Fibroblast of lung (primary cell): ENCODE results near the gene ST13.

Experiments used
- EZH2 ChIP-seq: IDR thresholded peaks from 2 replicates; pipeline ENCODE4 v1.5.1; 2012; ENCODE audit warnings: low read length, control low read depth, mild to moderate bottlenecking; ENCODE audit errors: missing control alignments
- TF ChIP-seq, protein P1 (sequence below), 2 donors: IDR thresholded peaks in 1 of 2; conservative IDR thresholded peaks in 1 of 2; 1 replicate in 1 of 2; 2 replicates in 1 of 2; pipeline ENCODE4 v1.5.1; 2011 to 2012; ENCODE audit warnings: low read length in 2 of 2, control low read depth in 1 of 2, inconsistent platforms in 1 of 2, low read depth in 1 of 2, mild to moderate bottlenecking in 1 of 2

DNA sequence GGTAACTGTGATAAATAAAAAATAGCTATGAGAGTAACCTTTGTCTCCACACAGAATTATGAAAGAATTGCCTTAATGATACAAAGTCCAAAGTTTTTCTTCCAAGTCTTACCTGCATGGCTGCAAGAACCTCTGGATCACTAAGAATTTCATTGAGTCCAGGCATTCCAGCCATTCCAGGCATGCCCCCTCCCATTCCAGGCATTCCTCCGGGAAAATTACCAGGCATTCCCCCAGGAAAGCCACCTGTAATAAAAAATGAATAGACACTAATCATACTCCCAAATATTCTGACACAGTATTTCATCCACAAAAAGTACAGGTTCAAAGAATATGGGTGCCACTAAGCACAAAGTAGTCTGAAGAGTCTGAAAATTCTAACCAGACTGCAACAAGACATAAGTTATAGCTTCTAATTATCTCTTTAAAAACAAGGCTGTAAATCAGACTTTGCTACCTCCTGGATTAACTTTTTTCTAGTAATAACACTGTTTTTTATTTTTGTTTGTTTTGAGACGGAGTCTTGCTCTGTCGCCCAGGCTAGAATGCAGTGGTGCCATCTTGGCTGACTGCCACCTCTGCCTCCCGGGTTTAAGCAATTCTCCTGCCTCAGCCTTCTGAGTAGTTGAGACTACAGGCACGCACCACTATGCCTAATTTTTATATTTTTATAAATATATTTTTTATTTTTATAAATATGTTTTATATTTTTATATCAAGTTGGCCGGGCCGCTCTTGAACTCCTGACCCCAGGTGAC lies 29.3 kb downstream of the ST13 start:
- TF ChIP-seq, protein P1, sequence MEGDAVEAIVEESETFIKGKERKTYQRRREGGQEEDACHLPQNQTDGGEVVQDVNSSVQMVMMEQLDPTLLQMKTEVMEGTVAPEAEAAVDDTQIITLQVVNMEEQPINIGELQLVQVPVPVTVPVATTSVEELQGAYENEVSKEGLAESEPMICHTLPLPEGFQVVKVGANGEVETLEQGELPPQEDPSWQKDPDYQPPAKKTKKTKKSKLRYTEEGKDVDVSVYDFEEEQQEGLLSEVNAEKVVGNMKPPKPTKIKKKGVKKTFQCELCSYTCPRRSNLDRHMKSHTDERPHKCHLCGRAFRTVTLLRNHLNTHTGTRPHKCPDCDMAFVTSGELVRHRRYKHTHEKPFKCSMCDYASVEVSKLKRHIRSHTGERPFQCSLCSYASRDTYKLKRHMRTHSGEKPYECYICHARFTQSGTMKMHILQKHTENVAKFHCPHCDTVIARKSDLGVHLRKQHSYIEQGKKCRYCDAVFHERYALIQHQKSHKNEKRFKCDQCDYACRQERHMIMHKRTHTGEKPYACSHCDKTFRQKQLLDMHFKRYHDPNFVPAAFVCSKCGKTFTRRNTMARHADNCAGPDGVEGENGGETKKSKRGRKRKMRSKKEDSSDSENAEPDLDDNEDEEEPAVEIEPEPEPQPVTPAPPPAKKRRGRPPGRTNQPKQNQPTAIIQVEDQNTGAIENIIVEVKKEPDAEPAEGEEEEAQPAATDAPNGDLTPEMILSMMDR (conservative IDR thresholded peaks at IDR 0.05 in 1 of 2, IDR thresholded peaks at IDR 0.05 in 1 of 2; ENCODE audit: low read depth in 1 of 2, low read length in 2 of 2) = no peak
- no peak for TF ChIP-seq EZH2
